Esophagus (tissue), 2 donors: ENCODE measurements around the gene NACC2. TPM values are rescaled to one million over a fixed set of nuclear protein-coding genes. Genes with fewer than 3 reads are reported as not detected.

ENCODE experiments used
- H3K27ac ChIP-seq, 2 donors: one replicate each; pipeline ENCODE4 v1.5.1; 2013; ENCODE audit warnings: low read depth in 2 of 2, mild to moderate bottlenecking in 2 of 2, inconsistent platforms in 1 of 2, low read length in 1 of 2, moderate library complexity in 1 of 2
- H3K27me3 ChIP-seq, 2 donors: one replicate each; pipeline ENCODE4 v1.6.1; 2013; ENCODE audit warnings: low read length in 2 of 2, control low read depth in 1 of 2, mild to moderate bottlenecking in 1 of 2; ENCODE audit not compliant: insufficient read depth in 2 of 2, control insufficient read depth in 1 of 2
- H3K36me3 ChIP-seq, 2 donors: one replicate each; pipeline ENCODE4 v1.6.1; 2013; ENCODE audit warnings: low read length in 1 of 2; ENCODE audit not compliant: control insufficient read depth in 2 of 2, insufficient read depth in 2 of 2
- H3K4me1 ChIP-seq, 2 donors: one replicate each; pipeline ENCODE4 v1.6.1; 2013; ENCODE audit warnings: low read length in 1 of 2; ENCODE audit not compliant: control insufficient read depth in 2 of 2, insufficient read depth in 2 of 2
- H3K4me3 ChIP-seq, 2 donors: one replicate each; pipeline ENCODE4 v1.5.1; 2013; ENCODE audit warnings: low read length in 2 of 2, mild to moderate bottlenecking in 2 of 2, low read depth in 1 of 2, moderate library complexity in 1 of 2
- H3K9me3 ChIP-seq, 2 donors: one replicate each; pipeline ENCODE4 v1.6.1; 2013; ENCODE audit warnings: mild to moderate bottlenecking in 2 of 2, low read depth in 1 of 2, low read length in 1 of 2, moderate library complexity in 1 of 2; ENCODE audit not compliant: control insufficient read depth in 2 of 2, insufficient read depth in 1 of 2
- WGBS, 2 donors: extraction: QIAGEN DNeasy Blood & Tissue Kit; methylation state at CpG; one replicate each; pipeline ENCODE4 v1.1.7; 2013; 5-methylcytosine and 5-hydroxymethylcytosine counted together
- polyA plus RNA-seq, 2 donors: library from polyadenylated mRNA; stranded (reverse); fragments of 200-250 nt; gene quantifications; one replicate each; pipeline ENCODE4 v1.2.3, GENCODE V29; 2013
- donor health status: healthy with polysubstance abuse.
- donor health status: Bipolar disorder and iron deficiency.

Gene NACC2
- polyA plus RNA-seq, 2 donors, result 3.2 to 4.5 TPM

- H3K27ac ChIP-seq, result peak overlapping the region; percentile 7 to 73
- no peaks in the 10 kb centered on the region for H3K9me3 ChIP-seq
- H3K27me3 ChIP-seq, result no peaks in the 10 kb centered on the region
- H3K4me3 ChIP-seq, result no peak overlapping the region
- no peaks in the 10 kb centered on the region for H3K4me1 ChIP-seq
- peaks cover 0 to 25% of the 10 kb centered on the region in 2 donors for H3K36me3 ChIP-seq
- WGBS, 2 donors, result 77 to 78% methylated on average over 24 of the region's 24 CpGs
Measured at GRCh38 chr9:136007934-136008692, 87.0 kb downstream of the NACC2 start.

GRCh38 chr9:136007276-136007933 is 87.7 kb downstream of the NACC2 start:
- H3K36me3 ChIP-seq, result peaks cover 0 to 24% of the 10 kb centered on the region in 2 donors
- WGBS, 2 donors, result 68 to 81% methylated on average over 36 of the region's 36 CpGs
- no peaks in the 10 kb centered on the region for H3K27me3 ChIP-seq
- no peak overlapping the region for H3K27ac ChIP-seq
- no peaks in the 10 kb centered on the region for H3K9me3 ChIP-seq
- H3K4me1 ChIP-seq, result no peaks in the 10 kb centered on the region
- no peak overlapping the region for H3K4me3 ChIP-seq

DNA sequence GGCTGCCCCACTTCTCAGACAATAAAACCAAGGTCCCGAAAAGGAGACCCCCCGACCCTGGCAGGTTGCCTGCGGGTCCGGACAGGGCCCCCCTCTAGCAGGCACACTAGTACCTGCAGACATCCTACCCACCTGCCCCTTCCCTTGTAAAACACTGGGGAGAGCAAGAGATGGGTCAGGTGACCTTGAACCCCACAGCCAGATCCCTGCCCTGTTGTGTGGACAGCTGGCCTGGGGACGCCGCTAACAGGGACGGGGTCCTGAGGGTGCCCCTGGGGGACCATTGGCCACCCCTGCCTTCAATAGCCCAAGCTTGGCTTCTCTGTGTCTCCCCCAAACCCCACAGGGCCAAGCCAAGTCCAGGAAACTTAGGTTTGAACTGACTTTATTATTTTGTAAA is 88.9 kb downstream of the NACC2 start:
- 75 to 82% methylated on average over 7 of the region's 7 CpGs for WGBS, 2 donors
- Histone ChIP-seq H3K4me1 (no peaks in the 10 kb centered on the region), H3K9me3 (no peaks in the 10 kb centered on the region)

DNA sequence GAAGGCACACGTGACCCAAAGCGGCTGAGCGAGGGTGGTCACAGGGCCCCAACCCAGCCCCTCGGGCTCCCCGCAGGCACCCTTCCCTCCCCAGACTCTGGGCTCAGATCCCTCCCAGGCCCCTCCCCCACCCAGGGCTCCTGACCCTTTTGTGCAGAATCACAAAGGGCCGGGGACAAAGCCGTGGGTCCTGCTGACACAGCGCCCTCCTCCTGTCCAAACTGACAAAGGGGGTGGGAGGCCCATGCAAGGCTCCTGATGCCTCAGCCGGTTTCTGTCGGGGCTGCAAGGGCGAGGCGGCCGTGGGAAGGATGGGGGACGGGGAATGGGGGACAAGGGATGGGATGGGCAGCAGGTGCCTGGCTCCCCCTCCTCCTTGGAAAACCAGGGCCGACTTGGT is 90.4 kb downstream of the NACC2 start:
- Histone ChIP-seq H3K27me3 (no peaks in the 10 kb centered on the region), H3K9me3 (no peaks in the 10 kb centered on the region), H3K4me1 (no peaks in the 10 kb centered on the region), H3K4me3 (no peak overlapping the region), H3K36me3 (peaks cover 0 to 8% of the 10 kb centered on the region in 2 donors), H3K27ac (no peak overlapping the region)
- 76 to 85% methylated on average over 15 of the region's 15 CpGs for WGBS, 2 donors

More for the DNA sequence above, 88.9 kb downstream of the NACC2 start:
- Histone ChIP-seq H3K36me3 (peaks cover 0 to 16% of the 10 kb centered on the region in 2 donors), H3K4me3 (no peak overlapping the region), H3K27me3 (no peaks in the 10 kb centered on the region), H3K27ac (no peak overlapping the region)

DNA sequence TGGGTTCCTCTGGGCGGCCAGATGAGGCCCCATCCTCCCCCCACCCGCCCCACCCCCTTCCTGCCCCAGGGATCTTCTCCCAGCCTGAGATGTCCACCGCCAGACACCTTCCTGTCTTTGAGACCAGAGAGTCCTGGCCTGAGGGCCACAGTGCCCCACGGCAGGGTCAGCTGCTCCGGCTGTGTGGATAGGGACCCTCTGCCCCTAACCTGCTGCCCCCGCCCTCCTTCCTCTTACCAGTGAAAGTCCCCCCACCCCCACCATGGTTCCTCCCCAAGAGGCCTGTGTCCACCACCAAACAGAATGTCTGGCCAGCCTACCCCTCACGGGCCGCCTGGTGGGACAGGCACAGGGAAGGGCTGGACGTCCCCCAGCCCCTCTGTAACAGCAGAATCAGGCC is 90.9 kb downstream of the NACC2 start:
- Histone ChIP-seq H3K36me3 (peaks cover 0 to 4% of the 10 kb centered on the region in 2 donors), H3K4me3 (no peak overlapping the region), H3K27ac (no peak overlapping the region), H3K9me3 (no peaks in the 10 kb centered on the region), H3K27me3 (no peaks in the 10 kb centered on the region), H3K4me1 (no peaks in the 10 kb centered on the region)
- 68 to 78% methylated on average over 8 to 9 of the region's 9 CpGs for WGBS, 2 donors

- no peak overlapping the region for H3K27ac ChIP-seq
- H3K9me3 ChIP-seq, result no peaks in the 10 kb centered on the region
- no peaks in the 10 kb centered on the region for H3K27me3 ChIP-seq
- no peak overlapping the region for H3K4me3 ChIP-seq
- H3K36me3 ChIP-seq, result peaks cover 0 to 2% of the 10 kb centered on the region in 2 donors
- no peaks in the 10 kb centered on the region for H3K4me1 ChIP-seq
- 24 to 28% methylated on average over 15 of the region's 15 CpGs for WGBS, 2 donors
Measured at GRCh38 chr9:136003411-136004218, 91.5 kb downstream of the NACC2 start.

GRCh38 chr9:136002881-136003280 is 92.2 kb downstream of the NACC2 start:
- Histone ChIP-seq H3K9me3 (no peaks in the 10 kb centered on the region), H3K27me3 (no peaks in the 10 kb centered on the region), H3K27ac (no peak overlapping the region), H3K36me3 (no peaks in the 10 kb centered on the region), H3K4me1 (no peaks in the 10 kb centered on the region), H3K4me3 (no peak overlapping the region)
- 56 to 57% methylated on average over 10 of the region's 10 CpGs for WGBS, 2 donors

GRCh38 chr9:136002215-136002614 is 92.9 kb downstream of the NACC2 start:
- H3K9me3 ChIP-seq, result no peaks in the 10 kb centered on the region
- no peaks in the 10 kb centered on the region for H3K4me1 ChIP-seq
- 86 to 90% methylated on average over 11 of the region's 11 CpGs for WGBS, 2 donors
- no peaks in the 10 kb centered on the region for H3K27me3 ChIP-seq
- no peak overlapping the region for H3K27ac ChIP-seq
- H3K36me3 ChIP-seq, result no peaks in the 10 kb centered on the region
- H3K4me3 ChIP-seq, result no peak overlapping the region

DNA sequence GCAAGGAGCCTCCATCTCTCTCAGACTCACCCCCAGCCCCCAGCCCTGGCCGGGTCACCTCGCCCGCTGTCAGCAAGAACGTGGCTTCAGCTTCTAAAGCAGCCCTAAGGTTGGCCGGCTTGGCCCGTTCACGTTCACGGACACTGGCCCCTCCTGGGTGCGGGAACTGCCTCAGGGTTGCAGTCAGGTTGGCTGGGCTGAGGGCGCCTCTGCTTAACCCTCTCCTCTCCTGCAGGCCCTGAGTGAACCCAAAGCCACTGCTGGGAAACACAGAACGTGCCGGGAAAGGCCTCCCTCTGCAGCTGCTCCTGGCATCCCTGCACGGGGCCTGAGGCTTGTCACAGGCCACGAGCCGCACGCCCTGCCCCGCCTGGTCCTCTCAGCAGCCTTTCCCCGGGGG is 93.9 kb downstream of the NACC2 start:
- WGBS, 2 donors, result 52% methylated on average over 18 of the region's 18 CpGs
- no peak overlapping the region for H3K4me3 ChIP-seq
- no peak overlapping the region for H3K27ac ChIP-seq
- no peaks in the 10 kb centered on the region for H3K9me3 ChIP-seq
- no peaks in the 10 kb centered on the region for H3K27me3 ChIP-seq
- H3K36me3 ChIP-seq, result no peaks in the 10 kb centered on the region
- H3K4me1 ChIP-seq, result no peaks in the 10 kb centered on the region
